ENCODE data around the gene WDR26.
A peak's percentile ranks its signal among the peaks of the same experiment; 100 is the strongest.
"Not testable (repeated sequence)": the region's sequence is repeated elsewhere in the genome, so short reads cannot be mapped to it uniquely, and the experiment has no call there.

The WDR26 gene
- 119 to 347 (median 236) reads per million in 9 experiments for total RNA-seq

GRCh38 chr1:224434691-224435317 is at the start of gene WDR26:
TSS of gene WDR26 (minus strand) at chr1:224434797.
- Mint-ChIP-seq H3K27me3 (no peaks in the 10 kb centered on the region), H3K27ac (peak within 1 kb of the TSS; percentile 93 to 98), H3K36me3 (ENCODE audit: insufficient read depth) (peaks cover 48% of the 10 kb centered on the region), H3K4me3 (peak within 1 kb of the TSS; percentile 89 to 91), H3K9me3 (no peaks in the 10 kb centered on the region), H3K4me1 (ENCODE audit: low read depth in 2 of 2) (peaks cover 39 to 52% of the 10 kb centered on the region in 2 donors)
- ATAC-seq (replicated peaks) (peak; percentile 80), DNase-seq (peak; percentile 74 to 81 (median 77))

GRCh38 chr1:224483206-224483605 is 48.6 kb upstream of the WDR26 start:
- not testable (repeated sequence) for H3K9me3 Mint-ChIP-seq; ATAC-seq (replicated peaks); H3K36me3 Mint-ChIP-seq (ENCODE audit: insufficient read depth); H3K4me3 Mint-ChIP-seq; H3K27me3 Mint-ChIP-seq; DNase-seq; H3K4me1 Mint-ChIP-seq (ENCODE audit: low read depth in 2 of 2); H3K27ac Mint-ChIP-seq

GRCh38 chr1:224482619-224483018 is 48.0 kb upstream of the WDR26 start:
- Mint-ChIP-seq H3K27ac (no peak overlapping the region), H3K9me3 (no peaks in the 10 kb centered on the region), H3K36me3 (ENCODE audit: insufficient read depth) (no peaks in the 10 kb centered on the region), H3K4me1 (ENCODE audit: low read depth in 2 of 2) (no peaks in the 10 kb centered on the region), H3K27me3 (no peaks in the 10 kb centered on the region), H3K4me3 (no peak overlapping the region)
- DNase-seq (no peak), ATAC-seq (replicated peaks) (no peak)

- H3K4me3 Mint-ChIP-seq, result no peak overlapping the region
- H3K4me1 Mint-ChIP-seq (ENCODE audit: low read depth in 2 of 2), result no peaks in the 10 kb centered on the region
- H3K27me3 Mint-ChIP-seq, result no peaks in the 10 kb centered on the region
- H3K27ac Mint-ChIP-seq, result no peak overlapping the region
- ATAC-seq (replicated peaks), result no peak
- no peaks in the 10 kb centered on the region for H3K9me3 Mint-ChIP-seq
- H3K36me3 Mint-ChIP-seq (ENCODE audit: insufficient read depth), result no peaks in the 10 kb centered on the region
- no peak for DNase-seq
Measured at GRCh38 chr1:224481601-224482000, 47.0 kb upstream of the WDR26 start.

GRCh38 chr1:224480888-224481459 is 46.4 kb upstream of the WDR26 start:
- not testable (repeated sequence) for DNase-seq; ATAC-seq (replicated peaks); H3K4me3 Mint-ChIP-seq; H3K9me3 Mint-ChIP-seq; H3K4me1 Mint-ChIP-seq (ENCODE audit: low read depth in 2 of 2); H3K27ac Mint-ChIP-seq; H3K27me3 Mint-ChIP-seq; H3K36me3 Mint-ChIP-seq (ENCODE audit: insufficient read depth)

- not testable (repeated sequence) for H3K4me1 Mint-ChIP-seq (ENCODE audit: low read depth in 2 of 2); H3K9me3 Mint-ChIP-seq; H3K27me3 Mint-ChIP-seq; ATAC-seq (replicated peaks); DNase-seq; H3K36me3 Mint-ChIP-seq (ENCODE audit: insufficient read depth); H3K27ac Mint-ChIP-seq; H3K4me3 Mint-ChIP-seq
Measured at GRCh38 chr1:224480200-224480599, 45.6 kb upstream of the WDR26 start.

- H3K4me1 Mint-ChIP-seq (ENCODE audit: low read depth in 2 of 2), result no peaks in the 10 kb centered on the region
- H3K27ac Mint-ChIP-seq, result no peak overlapping the region
- H3K4me3 Mint-ChIP-seq, result no peak overlapping the region
- DNase-seq (no peak), ATAC-seq (replicated peaks) (no peak)
- no peaks in the 10 kb centered on the region for H3K9me3 Mint-ChIP-seq
- H3K36me3 Mint-ChIP-seq (ENCODE audit: insufficient read depth), result no peaks in the 10 kb centered on the region
- H3K27me3 Mint-ChIP-seq, result no peaks in the 10 kb centered on the region
Measured at GRCh38 chr1:224472806-224473205, 38.2 kb upstream of the WDR26 start.

GRCh38 chr1:224466154-224466553 is 31.6 kb upstream of the WDR26 start:
- ATAC-seq (replicated peaks), result no peak
- H3K27me3 Mint-ChIP-seq, result no peaks in the 10 kb centered on the region
- H3K9me3 Mint-ChIP-seq, result no peaks in the 10 kb centered on the region
- peaks cover 3% of the 10 kb centered on the region for H3K36me3 Mint-ChIP-seq (ENCODE audit: insufficient read depth)
- peak overlapping the region in 1 of 2 donors; percentile 4 for H3K4me3 Mint-ChIP-seq
- DNase-seq, result no peak
- peaks cover 5 to 7% of the 10 kb centered on the region in 2 donors for H3K4me1 Mint-ChIP-seq (ENCODE audit: low read depth in 2 of 2)
- H3K27ac Mint-ChIP-seq, result no peak overlapping the region

GRCh38 chr1:224459966-224460365 is 25.4 kb upstream of the WDR26 start:
- ATAC-seq (replicated peaks), result no peak
- Mint-ChIP-seq H3K27ac (no peak overlapping the region), H3K4me3 (no peak overlapping the region), H3K4me1 (ENCODE audit: low read depth in 2 of 2) (peaks cover 7 to 8% of the 10 kb centered on the region in 2 donors), H3K36me3 (ENCODE audit: insufficient read depth) (peaks cover 3% of the 10 kb centered on the region), H3K27me3 (no peaks in the 10 kb centered on the region), H3K9me3 (no peaks in the 10 kb centered on the region)
- no peak for DNase-seq

- Mint-ChIP-seq H3K9me3 (no peaks in the 10 kb centered on the region), H3K4me3 (no peak overlapping the region), H3K27ac (no peak overlapping the region), H3K4me1 (ENCODE audit: low read depth in 2 of 2) (peaks cover 7 to 8% of the 10 kb centered on the region in 2 donors), H3K27me3 (no peaks in the 10 kb centered on the region), H3K36me3 (ENCODE audit: insufficient read depth) (peaks cover 3% of the 10 kb centered on the region)
- ATAC-seq (replicated peaks), result no peak
- DNase-seq, result no peak
Measured at GRCh38 chr1:224458996-224459395, 24.4 kb upstream of the WDR26 start.

GRCh38 chr1:224458296-224458695 is 23.7 kb upstream of the WDR26 start:
- no peaks in the 10 kb centered on the region for H3K27me3 Mint-ChIP-seq
- H3K4me3 Mint-ChIP-seq, result no peak overlapping the region
- peaks cover 3% of the 10 kb centered on the region for H3K36me3 Mint-ChIP-seq (ENCODE audit: insufficient read depth)
- peak overlapping the region in 1 of 2 donors; percentile 17 for H3K27ac Mint-ChIP-seq
- ATAC-seq (replicated peaks) (no peak), DNase-seq (no peak)
- peaks cover 7 to 8% of the 10 kb centered on the region in 2 donors for H3K4me1 Mint-ChIP-seq (ENCODE audit: low read depth in 2 of 2)
- no peaks in the 10 kb centered on the region for H3K9me3 Mint-ChIP-seq

- Mint-ChIP-seq H3K9me3 (no peaks in the 10 kb centered on the region), H3K4me3 (no peak overlapping the region), H3K4me1 (ENCODE audit: low read depth in 2 of 2) (peaks cover 7 to 8% of the 10 kb centered on the region in 2 donors), H3K27ac (peak overlapping the region; percentile 64 to 66), H3K36me3 (ENCODE audit: insufficient read depth) (peaks cover 4% of the 10 kb centered on the region), H3K27me3 (no peaks in the 10 kb centered on the region)
- DNase-seq, result no peak
- no peak for ATAC-seq (replicated peaks)
Measured at GRCh38 chr1:224457782-224458144, 23.2 kb upstream of the WDR26 start.

GRCh38 chr1:224456637-224456953 is 22.0 kb upstream of the WDR26 start:
- DNase-seq, result no peak
- peak overlapping the region in 1 of 2 donors; percentile 23 for H3K4me3 Mint-ChIP-seq
- no peak overlapping the region for H3K27ac Mint-ChIP-seq
- peaks cover 7 to 8% of the 10 kb centered on the region in 2 donors for H3K4me1 Mint-ChIP-seq (ENCODE audit: low read depth in 2 of 2)
- H3K36me3 Mint-ChIP-seq (ENCODE audit: insufficient read depth), result peaks cover 9% of the 10 kb centered on the region
- no peak for ATAC-seq (replicated peaks)
- no peaks in the 10 kb centered on the region for H3K9me3 Mint-ChIP-seq
- H3K27me3 Mint-ChIP-seq, result no peaks in the 10 kb centered on the region

- Mint-ChIP-seq H3K9me3 (no peaks in the 10 kb centered on the region), H3K4me3 (no peak overlapping the region), H3K4me1 (ENCODE audit: low read depth in 2 of 2) (peaks cover 12 to 14% of the 10 kb centered on the region in 2 donors), H3K36me3 (ENCODE audit: insufficient read depth) (peaks cover 9% of the 10 kb centered on the region), H3K27me3 (no peaks in the 10 kb centered on the region), H3K27ac (no peak overlapping the region)
- DNase-seq (no peak), ATAC-seq (replicated peaks) (no peak)
Measured at GRCh38 chr1:224454402-224455055, 19.9 kb upstream of the WDR26 start.

Measured in effector memory CD8-positive, alpha-beta T cell (primary cell).